HK-2 (cell line): Measurements from ENCODE around the gene KLHL29.

Experiments
- DNase-seq: peaks from one replicate; pipeline ENCODE4 v3.0.0-alpha.2; 2018; ENCODE audit not compliant: unreplicated experiment

KLHL29 gene

DNA sequence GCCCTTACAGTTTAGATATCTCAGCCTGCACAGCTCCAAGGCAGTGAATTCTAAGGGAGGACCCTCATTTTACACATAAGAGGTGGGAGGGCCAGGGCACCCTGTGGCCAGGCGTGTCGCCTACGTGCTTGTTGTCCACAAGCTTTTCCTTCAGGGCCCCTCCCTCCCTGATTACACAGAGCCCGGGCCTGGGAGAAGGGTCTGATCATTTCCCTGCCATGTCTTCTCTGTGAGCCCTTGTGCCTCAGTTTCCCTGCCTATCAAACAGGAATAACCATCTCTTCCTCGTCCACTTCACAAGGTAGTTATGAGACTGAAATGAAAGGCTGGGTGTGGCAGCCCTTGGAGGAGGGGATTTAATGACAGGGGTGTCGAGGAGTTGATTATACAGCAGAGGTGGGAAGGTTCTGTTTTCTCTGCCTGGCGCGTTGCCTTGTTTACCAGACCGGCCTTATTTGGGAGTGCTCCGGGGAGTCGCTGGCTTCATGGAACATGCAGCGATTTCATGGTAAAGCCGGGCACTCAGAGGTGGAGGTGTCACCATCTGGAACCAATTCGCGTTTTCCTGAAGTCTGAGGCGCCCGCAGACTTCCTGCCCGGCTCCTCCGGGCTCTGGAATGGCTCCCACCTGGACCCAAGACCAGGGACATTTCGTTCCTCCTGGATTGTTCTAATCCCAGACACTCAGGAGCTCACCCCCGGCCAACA lies 208.9 kb downstream of the KLHL29 start:
- no peak for DNase-seq

DNA sequence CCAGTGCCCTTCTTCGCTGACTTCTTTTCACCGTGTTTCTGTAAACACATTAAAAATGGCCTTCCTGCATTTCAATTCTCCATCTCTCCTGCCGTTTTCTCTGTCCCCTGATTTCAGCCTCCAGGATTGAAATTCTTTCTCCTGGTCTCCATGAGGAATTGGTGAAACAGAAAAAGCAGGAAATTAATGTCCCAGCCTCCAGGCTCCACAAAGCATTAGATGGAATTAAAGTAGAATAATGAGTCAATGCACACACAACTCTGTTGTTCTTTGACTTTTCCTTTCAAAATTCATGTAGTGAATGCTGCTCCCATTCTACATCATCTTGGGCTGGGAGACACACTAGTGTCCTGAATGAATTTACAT lies 209.5 kb downstream of the KLHL29 start:
- DNase-seq, result no peak

DNA sequence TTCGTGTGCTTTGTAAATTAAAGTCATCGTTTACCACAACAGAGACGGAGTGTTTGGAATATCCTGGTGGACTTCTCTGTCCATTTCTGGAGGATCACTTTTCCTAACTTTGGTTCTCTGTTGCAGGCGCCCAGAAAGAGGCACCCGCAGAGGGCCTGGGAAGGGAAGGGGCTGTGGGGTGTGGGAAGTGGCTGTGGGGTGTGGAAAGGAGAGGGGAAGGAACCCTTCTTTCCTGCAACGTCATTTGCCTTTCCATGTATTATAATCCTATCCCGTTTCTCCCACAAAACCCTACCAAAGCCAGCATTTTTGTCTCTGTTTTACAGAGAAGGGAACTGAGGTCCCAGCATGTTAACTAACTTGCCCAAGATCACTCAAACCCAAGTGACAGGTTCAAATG lies 210.0 kb downstream of the KLHL29 start:
- DNase-seq, result no peak

DNA sequence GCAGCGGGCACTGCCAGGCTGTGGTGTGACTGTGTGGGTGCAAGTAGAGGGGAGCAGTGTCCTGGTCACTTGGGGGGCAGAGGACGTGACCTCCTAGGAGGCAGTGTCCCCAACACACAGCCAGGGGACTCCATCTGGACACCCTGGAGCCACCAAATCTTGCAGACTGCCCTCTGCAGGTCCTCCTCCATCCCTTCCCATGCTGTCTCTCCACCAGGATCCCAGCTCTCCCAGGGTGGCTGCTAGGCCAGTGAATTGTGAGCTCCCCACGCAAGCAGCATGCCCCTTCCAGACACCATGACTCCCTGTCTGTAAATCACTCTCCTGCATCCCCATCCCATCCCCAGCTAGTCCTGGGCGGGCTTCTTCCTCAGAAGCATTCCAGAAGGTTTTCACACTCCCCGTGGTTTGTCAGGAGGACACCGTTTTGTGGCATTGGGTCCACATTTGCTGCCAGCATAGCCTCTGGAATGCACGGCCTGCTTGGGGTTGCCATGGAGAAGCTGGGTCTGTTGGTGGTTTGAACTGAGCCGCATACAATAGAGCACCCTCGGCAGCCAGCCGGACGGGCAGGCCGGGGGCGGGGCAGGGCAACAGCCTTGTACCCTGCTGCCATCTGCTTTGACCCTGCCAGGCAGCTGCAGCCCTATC lies 210.7 kb downstream of the KLHL29 start:
- peak; percentile 25 for DNase-seq

DNA sequence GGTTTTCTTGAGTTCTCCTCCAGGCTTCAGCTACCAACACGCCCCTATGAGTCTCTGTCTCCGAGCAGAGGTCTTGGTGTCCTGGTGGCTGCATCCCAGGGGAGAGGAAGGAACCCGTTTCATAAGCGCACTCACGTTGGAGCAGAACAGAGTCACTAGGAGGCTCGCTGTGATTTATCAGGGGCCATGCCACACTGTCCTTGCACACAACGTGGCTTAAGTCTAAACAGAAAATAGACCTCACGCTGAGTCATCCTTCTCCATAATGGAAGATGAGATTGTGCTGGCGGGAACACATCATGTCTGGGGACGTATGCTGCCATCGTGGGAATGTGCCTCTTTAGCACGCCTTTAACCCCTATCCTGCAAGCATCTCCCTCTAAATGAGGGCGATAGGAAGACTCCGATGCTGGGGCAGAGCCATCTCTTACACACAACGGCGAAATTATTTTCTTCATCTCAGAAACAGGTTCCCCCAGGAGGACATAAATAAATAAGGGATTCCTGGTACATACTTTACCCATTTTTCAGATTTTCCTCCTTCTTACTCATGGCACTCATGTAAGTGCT lies 211.4 kb downstream of the KLHL29 start:
- DNase-seq, result no peak

DNA sequence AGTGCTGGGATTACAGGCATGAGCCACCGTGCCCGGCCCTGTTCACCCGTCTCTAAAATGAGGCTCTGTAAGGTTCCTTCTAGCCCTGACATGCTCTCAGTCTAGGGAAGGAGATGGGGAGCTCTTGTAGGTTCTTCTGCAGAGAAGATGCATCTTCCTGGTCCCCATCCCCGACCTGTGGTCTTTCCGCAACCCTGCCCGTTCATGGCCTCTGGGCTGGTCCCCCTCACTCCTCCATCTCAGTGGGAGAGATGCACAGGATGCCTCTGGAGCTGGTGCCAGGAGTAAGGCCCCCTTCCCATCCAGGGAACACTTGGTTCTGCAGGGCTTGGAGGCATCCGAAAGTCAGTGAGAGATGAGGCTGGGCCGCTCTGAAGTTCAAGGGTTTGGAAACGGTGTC lies 212.7 kb downstream of the KLHL29 start:
- no peak for DNase-seq

DNA sequence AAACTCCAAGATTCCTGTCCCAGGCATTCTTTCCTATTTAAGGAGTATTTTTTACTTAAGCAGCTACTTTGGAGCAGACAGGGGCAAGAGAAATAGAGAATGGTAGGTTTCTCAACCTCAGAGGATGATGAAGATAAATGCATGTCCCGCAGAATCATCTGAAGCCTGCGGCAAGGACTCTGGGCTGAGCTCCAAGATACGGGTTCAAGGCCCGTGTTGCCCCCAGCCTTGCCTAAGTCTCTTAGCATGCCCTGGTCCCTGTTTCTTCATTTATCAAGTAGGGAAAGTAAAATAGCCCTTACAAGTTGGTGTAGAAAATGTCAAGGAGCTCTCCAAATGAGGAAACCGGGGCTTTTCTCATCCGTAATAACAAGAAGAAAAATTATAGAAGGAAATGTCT lies 214.0 kb downstream of the KLHL29 start:
- DNase-seq, result no peak

DNA sequence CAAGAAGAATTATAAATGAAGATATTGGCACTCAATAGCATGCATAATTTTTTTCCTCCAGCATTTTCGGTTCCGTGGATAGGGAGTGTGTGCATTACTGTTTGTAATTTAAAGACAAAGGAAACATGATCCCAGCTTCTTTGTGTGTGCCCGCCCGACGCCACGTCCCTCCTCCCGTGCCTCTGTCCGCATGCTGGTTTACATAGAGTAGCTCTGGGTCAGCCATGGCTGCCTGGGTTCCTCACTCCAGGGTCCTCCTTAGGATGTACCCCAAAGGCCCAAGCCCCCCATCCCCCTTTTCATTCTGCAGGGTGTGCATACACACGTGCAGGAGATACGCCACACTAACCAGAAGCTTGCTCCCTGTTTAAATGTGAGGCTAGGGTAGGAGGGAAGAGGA lies 214.7 kb downstream of the KLHL29 start:
- no peak for DNase-seq

DNA sequence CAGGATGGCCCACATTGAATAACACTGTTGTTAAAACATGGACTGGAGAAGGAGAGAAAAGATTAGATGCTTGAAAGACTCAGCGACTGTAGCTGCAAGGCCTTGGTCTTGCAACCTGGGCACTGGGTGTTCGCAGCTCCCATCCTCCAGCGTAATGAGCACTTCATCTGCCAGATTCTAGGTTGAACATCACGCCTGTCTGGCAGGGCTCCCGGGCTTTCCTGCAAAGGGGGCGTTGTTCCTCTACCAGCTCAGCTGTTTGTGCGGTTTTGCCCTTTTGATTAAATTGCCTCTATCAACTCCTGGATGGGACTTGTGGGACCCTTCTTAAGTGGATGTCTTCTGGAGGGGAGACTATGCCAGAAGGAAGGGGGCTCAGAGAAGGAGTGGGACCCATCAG lies 215.4 kb downstream of the KLHL29 start:
- DNase-seq, result no peak

DNA sequence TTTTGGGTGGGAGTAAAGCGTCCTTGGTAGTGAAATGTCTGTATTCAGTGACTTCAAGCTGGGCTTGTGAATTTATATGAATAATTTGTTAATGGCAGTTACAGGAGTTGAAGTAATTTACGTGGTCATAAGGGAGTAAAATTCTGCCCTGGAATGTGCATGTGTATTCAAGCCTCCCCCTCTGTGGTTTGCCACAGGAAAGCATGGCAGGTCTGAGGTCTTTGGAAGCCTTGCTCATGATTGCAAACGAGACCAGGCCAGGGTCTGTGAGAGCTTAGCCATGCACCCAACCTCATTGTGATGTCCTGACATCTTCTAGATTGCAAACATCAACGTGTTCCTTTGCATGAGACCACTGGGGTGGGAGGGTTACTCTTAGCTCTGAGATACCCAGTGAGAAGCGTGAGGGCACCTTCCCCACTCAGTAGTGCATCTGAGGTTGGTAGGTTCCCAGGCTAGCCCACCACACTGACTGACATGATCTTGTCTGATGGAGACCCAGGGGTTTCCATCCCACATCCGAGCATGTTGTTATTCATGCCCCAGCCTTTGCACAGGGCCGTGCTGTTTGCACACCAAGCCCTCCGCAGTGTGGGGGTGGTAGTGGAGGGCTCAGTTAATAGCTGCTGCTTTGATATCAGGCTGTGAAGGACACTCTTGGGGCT lies 216.5 kb downstream of the KLHL29 start:
- DNase-seq, result no peak

DNA sequence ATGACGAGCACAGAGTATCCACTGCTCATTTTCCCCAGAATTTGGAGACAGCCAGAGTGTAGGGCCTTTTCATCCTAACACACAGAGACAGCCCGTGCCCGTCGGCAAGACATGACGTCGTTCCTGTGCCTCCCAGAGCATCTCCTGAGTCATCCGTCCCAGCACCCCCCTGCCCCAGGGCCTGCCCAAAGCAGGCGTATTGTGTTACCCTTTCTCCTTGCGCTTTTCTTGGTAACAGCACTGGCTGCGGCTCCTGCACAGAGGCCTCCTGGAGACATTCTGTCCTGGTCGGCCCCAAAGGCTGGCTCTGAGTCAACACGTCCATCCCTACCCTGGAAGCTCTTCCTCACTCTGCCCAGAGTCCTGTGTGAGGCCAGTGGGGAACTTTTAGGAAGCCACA lies 217.1 kb downstream of the KLHL29 start:
- peak; percentile 53 for DNase-seq

DNA sequence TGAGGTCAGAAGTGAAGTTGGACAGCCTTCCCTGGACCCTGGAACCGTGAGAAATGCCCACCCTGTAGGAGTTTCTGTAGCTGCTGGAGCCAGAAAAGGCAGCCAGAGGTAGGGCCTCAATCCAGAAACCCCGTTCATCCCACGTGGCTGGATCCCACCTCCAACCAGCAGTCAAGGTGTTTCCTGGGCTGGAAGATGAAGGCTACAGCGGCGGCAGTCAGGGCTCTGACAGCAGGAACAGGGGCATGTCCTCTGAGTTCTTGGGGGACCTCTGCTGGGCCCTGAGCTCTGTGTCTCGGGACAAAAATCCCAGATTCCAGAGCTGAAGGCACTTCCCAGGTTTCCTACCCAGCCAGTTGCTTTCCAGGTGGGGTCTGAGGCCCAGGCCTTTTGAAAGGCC lies 218.2 kb downstream of the KLHL29 start:
- no peak for DNase-seq

DNA sequence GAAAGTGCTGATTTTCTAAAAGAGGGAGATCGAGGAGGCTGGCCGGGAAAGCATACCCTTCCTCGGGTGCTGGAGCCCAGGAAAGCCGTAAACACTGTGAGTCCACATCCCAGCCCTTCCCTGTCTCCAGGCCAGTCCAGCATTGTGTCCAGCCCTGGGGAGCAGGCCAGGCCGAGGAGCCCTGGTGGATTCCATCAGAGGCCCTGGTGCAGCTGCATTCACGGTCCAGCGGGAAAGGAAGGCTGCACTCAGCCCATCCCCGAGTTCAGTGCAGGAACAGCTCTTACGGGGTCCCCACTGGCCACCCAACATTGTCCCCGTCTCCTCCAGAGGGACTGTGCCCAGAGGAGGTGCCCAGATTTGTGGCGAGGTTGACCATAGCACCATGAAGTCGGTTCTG lies 218.6 kb downstream of the KLHL29 start:
- DNase-seq, result no peak

DNA sequence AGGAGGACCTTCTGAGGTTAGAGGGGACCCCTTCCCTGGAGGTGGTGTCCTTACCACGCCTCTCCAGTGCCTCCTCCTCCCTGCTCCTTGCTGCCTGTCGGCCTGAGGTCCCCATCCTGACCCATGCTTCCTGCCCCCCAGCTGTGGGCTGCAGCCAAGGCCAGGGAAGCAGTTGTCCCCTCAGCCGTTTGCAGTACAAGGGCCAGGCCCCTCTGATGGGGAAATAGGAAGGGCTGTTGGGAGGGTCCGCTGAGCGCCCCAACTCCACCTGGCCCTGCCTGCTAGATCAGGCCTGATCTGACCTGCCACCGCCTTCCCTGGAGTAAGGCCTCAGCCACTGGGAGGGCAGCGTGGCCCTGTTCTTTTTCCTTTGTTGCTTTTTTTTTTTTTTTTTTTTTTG lies 219.8 kb downstream of the KLHL29 start:
- no peak for DNase-seq

DNA sequence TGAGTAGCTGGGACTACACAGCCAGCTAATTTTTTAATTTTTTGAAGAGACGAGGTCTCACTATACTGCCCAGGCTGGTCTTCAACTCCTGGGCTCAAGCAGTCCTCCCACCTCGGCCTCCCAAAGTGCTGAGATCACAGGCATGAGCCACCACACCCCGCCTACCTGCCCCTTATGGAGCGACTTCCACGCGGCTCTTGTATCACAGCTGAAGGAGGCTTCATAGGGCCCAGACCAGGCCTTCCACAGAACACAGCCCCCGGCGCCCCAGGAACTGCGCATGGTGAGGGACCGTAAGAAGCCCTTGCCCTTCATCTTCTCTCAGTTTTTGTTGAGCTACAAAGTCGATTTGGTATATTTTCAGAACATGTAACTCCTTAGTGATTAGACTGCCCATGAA lies 220.3 kb downstream of the KLHL29 start:
- no peak for DNase-seq

DNA sequence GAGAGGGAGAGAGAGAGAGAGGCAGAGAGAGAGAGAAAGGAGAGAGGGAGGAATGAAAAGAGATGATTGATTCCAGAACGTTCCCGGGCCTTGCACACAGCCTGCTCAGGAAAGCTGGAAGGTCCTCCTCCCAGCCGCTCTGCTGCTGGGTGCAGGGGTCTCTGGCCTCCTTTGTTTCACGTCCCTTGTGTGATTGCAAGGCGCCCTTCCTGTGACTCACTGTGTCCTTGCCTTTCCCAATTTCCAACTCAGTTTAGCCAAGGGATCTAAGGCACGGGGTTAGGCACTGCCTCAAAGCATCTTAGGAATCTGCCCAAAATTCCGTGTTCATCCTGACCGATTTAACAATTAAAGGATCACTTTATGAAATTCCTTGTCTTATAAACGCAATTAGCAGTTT lies 221.2 kb downstream of the KLHL29 start:
- no peak for DNase-seq

DNA sequence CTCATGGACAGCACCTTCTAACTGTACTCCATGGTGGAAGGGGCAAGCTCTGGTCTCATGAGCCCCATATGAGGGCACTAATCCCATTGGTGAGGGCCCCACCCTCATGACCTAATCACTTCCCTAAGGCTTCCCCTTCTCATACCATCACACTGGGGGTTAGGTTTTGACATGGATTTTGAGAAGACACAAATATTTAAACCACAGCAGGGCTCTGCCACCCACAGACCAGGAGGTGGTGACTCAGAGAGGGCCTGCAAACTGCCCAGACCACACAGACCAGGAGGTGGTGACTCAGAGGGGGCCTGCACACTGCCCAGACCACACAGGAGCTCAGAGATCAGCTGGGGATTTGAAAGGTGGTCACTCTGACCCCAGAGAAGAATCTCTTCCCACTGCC lies 222.0 kb downstream of the KLHL29 start:
- peak; percentile 57 for DNase-seq

DNA sequence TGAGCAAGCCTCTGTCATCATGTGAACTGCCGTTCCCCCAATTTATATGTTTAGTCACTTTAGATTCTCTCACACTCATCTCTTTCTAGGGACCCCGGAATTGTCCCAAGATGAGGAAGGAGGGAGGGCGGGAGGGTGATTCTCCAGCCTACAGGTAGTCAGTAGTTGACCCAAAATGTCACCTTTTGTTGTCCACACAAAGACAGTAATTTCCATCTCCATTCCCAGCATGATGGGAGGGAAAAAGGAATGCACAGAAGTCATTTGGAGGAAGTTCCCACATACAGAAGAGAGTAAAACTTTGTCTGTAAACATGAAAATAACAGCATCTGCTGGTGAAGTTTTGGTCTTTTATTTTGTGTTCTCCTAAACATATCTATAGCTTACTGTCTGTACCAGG lies 222.9 kb downstream of the KLHL29 start:
- no peak for DNase-seq

DNA sequence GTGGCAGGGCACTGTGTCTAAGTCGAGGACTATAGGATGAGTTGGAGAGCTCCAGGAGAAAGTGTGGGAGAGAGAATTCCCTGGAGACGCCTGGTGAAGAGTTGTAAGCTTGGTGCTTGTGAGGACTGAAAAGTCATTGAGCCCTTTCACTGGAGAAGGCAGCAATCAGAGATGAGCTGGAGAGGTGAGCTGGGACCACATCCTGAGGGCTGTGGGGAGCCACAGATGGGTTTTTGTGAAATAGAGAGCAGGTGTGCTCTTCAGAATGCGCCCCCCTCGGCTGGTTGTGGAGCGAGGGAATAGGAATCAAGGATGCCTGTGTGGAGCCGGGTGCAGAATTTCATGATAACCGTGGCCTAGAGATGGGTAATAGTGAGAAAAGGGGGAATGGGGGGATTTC lies 224.3 kb downstream of the KLHL29 start:
- DNase-seq, result no peak

DNA sequence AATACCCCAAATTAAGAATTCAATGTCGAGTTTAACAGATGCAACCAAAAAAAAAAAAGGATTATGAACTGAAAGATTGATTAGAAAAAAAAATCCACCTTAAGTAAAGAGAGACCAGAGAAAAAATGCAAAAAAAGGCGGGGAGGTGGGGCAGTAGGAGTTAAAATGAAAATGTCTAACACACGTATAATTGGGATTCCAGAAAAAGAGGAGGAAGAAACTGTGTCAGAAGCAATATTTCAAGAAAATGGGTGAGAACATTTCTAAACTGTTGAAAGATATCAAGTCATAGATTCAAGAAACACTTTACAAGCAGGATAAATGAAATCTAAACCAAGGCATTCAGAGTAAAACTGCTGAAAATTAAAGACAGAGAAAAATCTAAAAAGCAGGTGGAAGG lies 226.9 kb downstream of the KLHL29 start:
- no peak for DNase-seq

DNA sequence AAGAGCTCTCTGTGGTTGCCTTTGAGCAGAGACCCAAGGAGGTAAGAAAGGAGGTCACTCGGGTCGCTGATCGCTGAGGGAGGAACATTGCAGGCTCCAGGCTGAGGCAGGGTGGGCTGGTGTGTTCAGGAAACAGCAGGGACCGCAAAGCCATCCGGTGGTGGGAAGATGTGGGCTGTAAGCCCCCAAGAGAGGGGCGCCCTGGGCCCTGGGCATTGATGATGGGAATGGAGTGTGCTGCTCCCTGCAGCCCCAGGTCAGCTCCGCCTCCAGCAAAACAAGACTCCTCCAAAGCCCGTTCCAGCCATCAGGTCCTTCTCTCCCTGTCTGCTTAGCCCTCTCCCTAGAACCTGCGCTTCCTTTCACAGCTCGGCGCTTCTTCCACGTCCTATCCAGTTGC lies 229.7 kb downstream of the KLHL29 start:
- no peak for DNase-seq

DNA sequence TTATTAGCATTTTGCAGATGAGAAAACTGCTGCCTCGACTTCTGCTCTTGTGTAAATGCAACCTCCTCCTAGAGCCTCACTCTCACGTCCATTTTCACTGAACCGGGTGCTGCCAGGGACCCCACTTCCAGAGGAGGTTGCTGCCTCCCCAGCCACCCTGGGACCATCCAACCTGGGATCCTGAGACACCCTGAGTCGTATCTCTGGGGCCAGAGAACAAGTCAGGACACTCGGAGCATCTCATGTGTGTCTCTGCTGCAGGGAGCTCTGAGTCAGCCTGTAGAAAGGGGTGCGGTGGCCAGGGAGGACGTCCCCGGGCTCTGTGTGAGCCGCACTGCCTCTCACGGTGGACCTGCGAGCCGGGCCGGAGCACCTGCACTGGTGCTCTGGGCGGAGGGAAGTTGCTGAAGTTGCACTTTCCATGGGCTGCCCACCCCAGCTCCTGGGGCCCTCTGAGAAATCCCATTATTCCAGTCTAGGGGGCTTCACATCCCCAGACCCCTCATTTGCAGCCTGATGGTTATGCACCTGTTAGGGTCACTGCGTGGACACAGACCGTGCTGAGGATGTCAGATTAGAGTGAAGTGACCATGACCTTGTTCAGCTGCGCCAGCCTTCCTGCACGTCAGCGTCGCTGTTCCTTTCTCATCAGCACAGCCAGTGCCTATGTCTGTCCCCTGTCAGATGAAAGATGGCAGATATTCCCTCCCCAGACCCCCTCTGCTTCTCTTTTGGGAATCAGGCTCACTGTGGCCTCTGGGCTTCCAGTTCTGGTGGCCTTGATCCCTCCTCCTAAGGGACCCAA lies 230.4 kb downstream of the KLHL29 start:
- DNase-seq, result no peak
